Measurements from ENCODE around the gene CHPF. TPM values are rescaled to one million over a fixed set of nuclear protein-coding genes. Genes with fewer than 3 reads are reported as not detected.

Gene CHPF
- total RNA-seq, 2 donors from 2014 or later = 115 to 232 TPM

DNA sequence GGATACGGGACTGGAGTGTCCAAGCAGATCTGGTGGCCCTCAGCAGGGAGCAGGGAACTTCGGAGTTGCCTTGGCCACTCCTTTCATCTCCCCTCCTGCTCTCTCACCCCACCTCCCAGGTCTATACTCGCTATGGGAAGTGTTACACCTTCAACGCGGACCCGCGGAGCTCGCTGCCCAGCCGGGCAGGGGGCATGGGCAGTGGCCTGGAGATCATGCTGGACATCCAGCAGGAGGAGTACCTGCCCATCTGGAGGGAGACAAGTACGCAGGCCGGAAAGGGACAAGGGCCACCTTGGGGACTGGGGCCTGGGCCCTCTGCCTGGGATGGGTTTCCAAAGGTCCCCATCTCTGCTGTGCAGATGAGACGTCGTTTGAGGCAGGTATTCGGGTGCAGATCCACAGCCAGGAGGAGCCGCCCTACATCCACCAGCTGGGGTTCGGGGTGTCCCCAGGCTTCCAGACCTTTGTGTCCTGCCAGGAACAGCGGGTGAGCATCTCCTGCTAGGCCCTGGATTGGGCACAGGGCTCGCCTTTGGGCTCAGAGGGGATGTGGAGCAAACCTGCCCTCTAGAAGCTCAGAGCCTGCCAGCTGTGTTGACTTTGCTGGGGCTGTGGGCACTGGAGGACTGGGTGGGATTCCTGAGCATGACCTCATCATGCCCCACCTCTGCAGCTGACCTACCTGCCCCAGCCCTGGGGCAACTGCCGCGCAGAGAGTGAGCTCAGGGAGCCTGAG is 11.8 kb downstream of the CHPF start:
- DNase-seq = no peak
- Histone ChIP-seq H3K27ac (no peak overlapping the region), H3K4me3 (no peak overlapping the region), H3K36me3 (replicated peaks in 1 of 2; ENCODE audit: insufficient read depth in 1 of 2, low read depth in 2 of 2) (no peaks in the 10 kb centered on the region), H3K27me3 (peaks cover 0 to 16% of the 10 kb centered on the region in 2 donors), H3K9me3 (no peaks in the 10 kb centered on the region), H3K4me1 (peaks cover 13% of the 10 kb centered on the region)
- 45 to 67% methylated on average over 5 to 20 of the region's 20 CpGs for WGBS, 2 donors
- TF ChIP-seq POLR2A (IDR thresholded peaks at IDR 0.05) (no peak), CTCF (IDR thresholded peaks at IDR 0.05) (no peak)
- intact Hi-C loops (cut with DNase I) = loop anchor here (5.0 kb wide), 1 partner anchor 35 kb away; the partner anchor contains the start of gene GMPPA
- ATAC-seq = no peak

DNA sequence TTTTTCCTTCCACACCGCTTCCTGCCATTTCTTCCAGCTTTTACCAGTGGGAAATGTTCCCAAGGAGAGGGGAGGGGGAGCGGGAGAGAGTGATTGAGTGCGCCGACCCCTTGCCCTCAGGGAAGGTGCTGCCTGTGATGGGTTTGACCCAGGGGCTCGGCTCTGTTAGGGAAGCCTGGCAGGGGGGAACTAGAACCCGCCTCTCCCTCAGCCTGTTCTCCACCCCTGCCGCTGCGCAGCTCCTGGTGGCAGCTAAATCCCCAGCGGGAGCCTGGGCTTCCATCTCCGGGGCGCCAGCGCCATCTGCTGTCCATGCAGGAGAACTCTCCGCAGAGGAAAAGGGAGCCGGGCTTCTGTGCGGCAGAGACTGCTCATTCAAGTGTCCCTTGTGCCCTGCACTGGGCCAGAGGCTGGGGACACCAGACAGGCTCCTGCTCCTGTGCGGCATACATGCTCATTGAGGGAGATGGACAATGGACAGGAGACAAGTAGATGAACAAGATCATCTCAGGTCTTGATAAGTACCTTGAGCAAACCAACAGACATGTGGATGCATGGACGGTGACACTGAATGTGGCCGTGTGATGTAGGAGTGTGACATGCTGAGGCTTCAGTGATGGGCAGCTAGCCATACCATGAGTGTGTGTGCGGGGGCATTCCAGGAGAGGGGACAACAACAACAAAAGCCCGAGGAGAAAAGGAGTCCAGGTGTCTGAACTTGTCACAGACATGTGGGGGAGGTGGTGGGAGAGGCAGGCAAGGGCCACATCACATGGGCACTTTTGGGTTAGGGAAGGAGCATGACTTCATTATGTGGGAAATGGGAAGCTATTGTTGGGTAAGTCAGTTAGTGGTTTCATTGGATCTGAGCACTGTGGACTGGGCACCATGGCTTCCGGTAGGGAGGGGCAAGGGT is 13.3 kb downstream of the CHPF start:
- DNase-seq (peak; percentile 81 to 86 (median 82)), ATAC-seq (peak; percentile 97)
- WGBS, 2 donors = 13 to 35% methylated on average over 9 to 21 of the region's 21 CpGs
- no peak for TF ChIP-seq POLR2A (IDR thresholded peaks at IDR 0.05)
- TF ChIP-seq CTCF (IDR thresholded peaks at IDR 0.05) = peak; percentile 92 to 99 (median 98)
- Histone ChIP-seq H3K27ac (no peak overlapping the region), H3K27me3 (peaks cover 0 to 16% of the 10 kb centered on the region in 2 donors), H3K9me3 (no peaks in the 10 kb centered on the region), H3K36me3 (replicated peaks in 1 of 2; ENCODE audit: insufficient read depth in 1 of 2, low read depth in 2 of 2) (no peaks in the 10 kb centered on the region), H3K4me3 (no peak overlapping the region), H3K4me1 (peaks cover 14% of the 10 kb centered on the region)
- intact Hi-C loops (cut with DNase I) = loop anchor here (5.0 kb wide), 1 partner anchor 33 kb away; the partner anchor contains the start of gene GMPPA

GRCh38 chr2:219527472-219527871 is 16.1 kb downstream of the CHPF start:
- Histone ChIP-seq H3K36me3 (replicated peaks in 1 of 2; ENCODE audit: insufficient read depth in 1 of 2, low read depth in 2 of 2) (no peaks in the 10 kb centered on the region), H3K9me3 (no peaks in the 10 kb centered on the region), H3K27ac (no peak overlapping the region), H3K4me1 (peaks cover 22% of the 10 kb centered on the region), H3K27me3 (peaks cover 0 to 30% of the 10 kb centered on the region in 2 donors), H3K4me3 (no peak overlapping the region)
- no peak for DNase-seq
- ATAC-seq = no peak
- 23 to 29% methylated on average over 5 of the region's 5 CpGs for WGBS, 2 donors
- no peak for TF ChIP-seq CTCF (IDR thresholded peaks at IDR 0.05)
- intact Hi-C loops (cut with DNase I) = loop anchor here (5.0 kb wide), 2 partner anchors 50 to 120 kb away; no protein-coding TSS in a partner anchor

DNA sequence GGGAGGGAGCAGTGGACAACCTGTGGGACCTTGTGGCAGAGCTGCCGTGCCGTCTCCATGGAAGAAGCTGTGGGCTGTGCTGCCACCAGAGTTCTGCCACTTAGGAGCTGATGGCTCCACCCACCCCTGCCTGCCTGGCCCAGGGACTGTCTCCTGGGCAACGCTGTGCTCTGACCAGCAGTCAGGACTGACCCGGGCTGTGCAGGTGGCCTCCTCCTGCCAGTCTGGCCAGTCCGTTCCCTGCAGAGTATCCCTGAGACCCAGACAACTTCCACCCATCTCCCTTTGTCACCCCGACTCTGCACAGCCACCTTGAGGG is 16.6 kb downstream of the CHPF start:
- peak in 3 of 4 donors; percentile 60 to 66 (median 66) for DNase-seq
- 23% methylated on average over 6 of the region's 6 CpGs; no CpG with 5 or more reads in 1 of the 2 donors for WGBS, 2 donors

More for the DNA sequence above, 16.6 kb downstream of the CHPF start:
- Histone ChIP-seq H3K27ac (no peak overlapping the region), H3K36me3 (replicated peaks in 1 of 2; ENCODE audit: insufficient read depth in 1 of 2, low read depth in 2 of 2) (no peaks in the 10 kb centered on the region), H3K4me1 (peaks cover 23% of the 10 kb centered on the region), H3K4me3 (no peak overlapping the region), H3K27me3 (peaks cover 0 to 33% of the 10 kb centered on the region in 2 donors), H3K9me3 (no peaks in the 10 kb centered on the region)
- intact Hi-C loops (cut with DNase I) = loop anchor here (5.0 kb wide), 2 partner anchors 50 to 120 kb away; no protein-coding TSS in a partner anchor
- no peak for TF ChIP-seq CTCF (IDR thresholded peaks at IDR 0.05)
- no peak for TF ChIP-seq POLR2A (IDR thresholded peaks at IDR 0.05)
- peak; percentile 41 for ATAC-seq

All from body of pancreas (tissue), 4 donors.